NCI-H2171 (cell line): Measurements from ENCODE around the gene MEOX1.

Source experiments
- DNase-seq: peaks from one replicate; lab custom pipeline; 2025; lab: John Stamatoyannopoulos, UW

Gene MEOX1

GRCh38 chr17:43655693-43656255, 5.9 kb downstream of the MEOX1 start:
- DNase-seq = no peak

- no peak for DNase-seq
Measured at GRCh38 chr17:43652124-43652480, 9.6 kb downstream of the MEOX1 start.

DNA sequence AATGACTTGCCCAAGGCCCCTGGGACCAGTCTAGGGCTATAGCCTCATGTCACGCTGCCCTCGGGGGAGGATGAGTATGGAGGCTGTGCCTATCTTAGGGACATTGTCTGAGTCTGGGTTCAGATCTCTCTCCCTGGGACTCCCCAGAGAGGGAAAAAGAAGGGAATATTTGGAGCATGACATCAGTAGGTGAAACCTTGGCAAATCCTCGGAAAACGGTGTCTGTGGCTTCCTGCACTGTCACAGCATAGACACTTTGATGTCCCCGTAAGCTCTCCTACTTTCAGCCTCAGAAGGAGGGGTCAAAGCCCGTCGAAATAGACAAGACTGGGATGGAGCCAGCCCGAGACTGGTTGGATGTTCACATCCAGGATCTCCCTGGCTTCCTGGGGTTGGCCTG, 11.3 kb downstream of the MEOX1 start:
- DNase-seq = no peak

DNA sequence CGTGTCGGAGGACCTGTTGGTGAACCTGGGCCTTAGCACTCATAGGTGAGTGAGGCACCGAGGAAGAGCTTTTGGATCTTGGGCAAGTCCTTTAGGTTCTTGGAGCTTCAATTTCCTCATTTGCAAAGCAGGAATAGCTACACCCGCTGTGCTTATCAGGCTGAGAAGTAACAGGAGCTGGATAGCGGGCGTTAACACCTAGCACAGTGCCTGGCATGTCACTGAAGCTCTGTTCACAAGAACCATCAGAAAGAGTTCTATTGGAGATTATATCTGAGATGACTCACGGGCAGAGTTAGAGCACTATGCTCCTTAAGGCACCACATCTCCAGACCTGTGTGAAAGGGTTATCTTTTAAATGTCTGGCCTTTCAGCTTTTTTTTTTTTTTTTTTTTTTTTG, 12.8 kb downstream of the MEOX1 start:
- no peak for DNase-seq

GRCh38 chr17:43645765-43646481, 15.8 kb downstream of the MEOX1 start:
- DNase-seq = no peak

DNA sequence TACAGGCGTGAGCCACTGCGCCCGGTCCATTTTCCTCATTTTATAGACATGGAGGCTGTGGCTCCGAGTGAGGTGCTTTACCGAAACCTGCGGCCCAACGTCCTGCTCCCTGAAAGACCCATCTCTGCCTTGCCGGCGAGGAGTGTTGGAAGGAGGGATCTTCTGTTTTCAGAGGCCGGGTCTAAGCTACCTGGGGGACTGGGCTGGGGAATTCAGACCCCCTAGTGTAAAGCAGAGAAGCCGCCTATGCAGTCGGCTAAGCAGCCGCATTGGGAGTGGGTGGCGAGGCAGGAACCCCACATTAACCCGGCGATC, 16.3 kb downstream of the MEOX1 start:
- DNase-seq = no peak

DNA sequence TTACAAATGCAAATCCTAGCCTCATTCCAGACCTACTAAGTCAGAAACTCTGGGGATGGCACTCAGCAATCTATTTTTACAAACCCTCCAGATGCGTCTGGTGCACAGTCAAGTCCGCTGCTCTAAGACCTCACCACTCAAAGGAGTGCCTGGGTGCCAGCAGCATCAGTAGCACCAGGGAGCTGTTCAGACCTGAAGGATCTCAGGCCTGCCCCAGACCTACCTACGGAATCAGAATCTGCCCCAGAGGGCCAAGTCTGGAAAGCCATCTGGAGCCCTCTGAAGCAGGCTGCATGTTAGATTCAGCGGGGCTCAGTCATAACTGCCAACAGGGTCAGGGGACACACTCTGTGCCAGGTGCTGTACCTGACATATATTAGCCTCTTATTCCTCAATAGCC, 17.6 kb downstream of the MEOX1 start:
- peak; percentile 58 for DNase-seq

GRCh38 chr17:43641416-43641815, 20.3 kb downstream of the MEOX1 start:
- no peak for DNase-seq

DNA sequence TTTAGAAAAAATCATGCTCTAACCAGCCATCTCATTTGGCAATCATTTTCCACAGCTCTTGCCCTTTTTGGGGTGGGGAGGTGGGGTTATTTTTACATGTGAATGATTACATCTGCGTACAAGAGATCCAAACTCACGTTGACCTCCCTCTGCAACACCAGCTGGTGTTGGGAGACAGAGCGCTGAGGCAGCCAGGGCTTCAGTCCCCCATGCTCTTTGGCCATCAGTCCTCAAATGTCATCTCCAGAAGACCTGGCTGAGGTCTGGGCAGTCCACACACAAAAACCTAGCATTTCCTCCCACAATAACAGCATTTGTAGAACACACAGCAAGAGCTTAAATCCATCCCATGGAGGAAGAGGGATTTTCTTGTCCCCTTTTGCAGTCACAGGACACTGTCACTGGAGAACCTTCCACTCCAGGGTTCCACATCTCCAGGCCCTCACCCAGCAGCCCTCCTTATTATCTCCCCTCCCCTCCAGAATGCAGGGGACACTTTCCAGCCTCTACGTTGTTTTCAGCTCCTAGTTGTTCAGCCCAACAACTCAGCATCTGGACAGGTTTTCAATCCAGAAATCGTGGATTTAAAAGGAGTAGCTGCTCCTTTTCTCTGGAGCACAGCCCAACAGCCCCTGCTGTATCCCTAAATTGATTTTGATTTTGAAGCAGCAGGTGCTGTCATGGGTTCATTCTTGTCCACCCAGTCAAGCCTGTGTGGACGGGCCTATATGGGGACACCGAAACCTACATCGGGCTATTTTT, 21.1 kb downstream of the MEOX1 start:
- DNase-seq = no peak

DNA sequence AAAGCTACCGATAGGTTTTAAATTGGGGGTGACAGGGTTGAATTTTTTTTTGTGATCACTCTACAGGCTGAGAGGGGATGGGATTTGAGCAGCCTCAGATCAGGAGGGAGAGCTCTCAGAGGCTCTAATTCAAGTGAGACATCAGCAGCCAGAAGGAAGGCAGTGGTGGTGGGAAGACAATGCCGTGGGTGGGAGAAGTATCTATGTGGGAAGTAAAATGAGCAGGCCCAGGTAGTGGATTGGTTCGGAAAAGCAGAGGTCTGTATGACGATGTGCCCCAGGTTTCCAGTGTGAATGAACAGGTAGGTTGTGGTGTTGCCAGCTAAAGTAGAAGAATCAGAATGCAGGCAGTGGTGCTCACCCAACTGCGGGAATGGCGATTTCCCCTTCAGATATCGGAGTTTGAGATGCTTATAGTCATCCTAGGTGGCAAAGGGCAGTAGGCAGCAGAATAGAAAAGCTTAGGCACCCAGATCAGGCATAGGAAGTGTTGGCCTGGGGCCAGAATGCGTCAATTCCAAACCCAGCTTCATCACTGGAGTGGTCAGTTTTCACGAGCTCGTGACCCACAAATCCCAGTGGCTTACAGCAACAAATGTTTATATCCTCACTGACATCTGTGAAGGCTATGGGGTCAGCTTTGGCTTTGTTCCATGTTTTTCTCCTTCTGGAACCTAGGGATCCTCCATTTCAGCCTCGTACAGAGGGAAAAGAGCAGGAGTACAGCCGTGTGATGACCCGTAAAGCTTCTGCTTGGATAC, 24.0 kb downstream of the MEOX1 start:
- DNase-seq = no peak

DNA sequence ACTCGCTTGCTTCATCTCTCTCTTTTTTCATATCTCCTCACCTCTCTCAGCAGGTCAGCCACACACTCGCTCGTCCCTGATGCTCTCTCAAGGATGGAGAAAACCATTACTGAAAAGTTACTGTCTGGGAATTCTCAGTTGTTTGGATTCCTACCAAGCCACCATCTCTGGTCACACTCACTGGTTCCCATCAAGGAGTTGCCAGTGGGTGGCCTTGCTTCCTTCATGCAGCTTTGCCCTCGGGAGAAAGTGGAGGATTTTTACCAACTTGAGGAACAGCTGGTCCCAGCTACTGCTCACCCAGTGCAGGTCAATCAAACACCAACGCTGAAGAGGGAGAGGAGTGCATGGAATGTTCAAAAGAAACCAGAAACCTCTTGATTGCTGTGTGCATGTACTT, 25.3 kb downstream of the MEOX1 start:
- DNase-seq = no peak

GRCh38 chr17:43634591-43635125, 27.1 kb downstream of the MEOX1 start:
- DNase-seq = no peak

GRCh38 chr17:43632221-43632620, 29.5 kb downstream of the MEOX1 start:
- DNase-seq = no peak

- no peak for DNase-seq
Measured at GRCh38 chr17:43631429-43631828, 30.3 kb downstream of the MEOX1 start.

GRCh38 chr17:43628089-43628650, 33.6 kb downstream of the MEOX1 start:
- DNase-seq = no peak

GRCh38 chr17:43627653-43628052, 34.1 kb downstream of the MEOX1 start:
- peak; percentile 75 for DNase-seq

DNA sequence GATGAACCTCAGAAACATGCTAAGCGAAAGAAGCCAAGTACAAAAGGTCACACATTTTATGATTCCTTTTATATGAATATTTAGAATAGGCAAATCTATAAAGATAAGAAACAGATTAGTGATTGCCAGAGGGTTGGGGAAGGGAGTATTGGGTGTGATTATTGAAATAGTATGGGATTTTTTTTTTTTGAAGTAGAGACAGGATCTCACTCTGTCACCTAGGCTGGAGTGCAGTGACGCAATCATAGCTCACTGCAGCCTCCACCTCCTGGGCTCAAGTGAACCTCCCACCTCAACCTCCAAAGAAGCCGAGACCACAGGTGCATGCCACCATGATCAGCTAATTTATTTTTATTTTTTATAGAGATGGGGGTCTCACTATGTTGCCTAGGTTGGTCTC, 35.7 kb downstream of the MEOX1 start:
- no peak for DNase-seq

GRCh38 chr17:43625606-43626005, 36.1 kb downstream of the MEOX1 start:
- no peak for DNase-seq

DNA sequence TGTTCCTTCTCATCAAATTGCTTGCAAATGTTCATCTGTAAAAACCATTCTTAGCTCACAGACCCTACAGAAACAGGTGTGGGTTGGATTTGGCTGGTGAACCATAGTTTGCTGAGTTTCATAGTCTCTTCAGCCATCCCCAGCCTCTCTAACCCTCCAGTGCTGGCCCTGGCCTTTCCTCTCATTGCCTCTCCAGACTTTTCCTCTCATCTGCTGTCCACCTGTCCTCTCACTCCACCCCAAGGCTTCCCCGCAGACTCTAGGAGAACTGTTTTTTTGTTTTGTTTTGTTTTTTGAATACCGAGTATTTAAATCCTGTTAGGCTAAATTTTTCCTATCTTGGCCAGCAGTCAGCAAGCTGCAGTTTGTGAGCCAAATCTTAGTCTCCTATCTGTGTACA, 41.1 kb downstream of the MEOX1 start:
- DNase-seq = no peak

DNA sequence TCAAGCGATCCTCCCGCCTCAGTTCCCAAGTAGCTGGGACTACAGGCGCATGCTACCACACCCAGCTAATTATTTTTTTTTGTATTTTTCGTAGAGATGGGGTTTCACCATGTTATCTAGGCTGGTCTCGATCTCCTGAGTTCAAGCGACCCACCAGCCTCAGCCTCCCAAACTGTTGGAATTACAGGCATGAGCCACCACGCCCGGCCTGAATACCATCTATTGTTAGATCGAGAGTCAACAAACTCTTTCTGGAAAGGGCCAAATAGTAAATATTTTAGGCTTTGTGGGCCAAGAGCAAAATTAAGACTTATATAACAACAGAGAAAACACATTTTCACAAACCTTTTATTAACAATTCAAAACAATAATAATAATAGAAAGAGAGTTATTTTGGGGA, 41.6 kb downstream of the MEOX1 start:
- no peak for DNase-seq

GRCh38 chr17:43619705-43620104, 42.0 kb downstream of the MEOX1 start:
- DNase-seq = no peak

DNA sequence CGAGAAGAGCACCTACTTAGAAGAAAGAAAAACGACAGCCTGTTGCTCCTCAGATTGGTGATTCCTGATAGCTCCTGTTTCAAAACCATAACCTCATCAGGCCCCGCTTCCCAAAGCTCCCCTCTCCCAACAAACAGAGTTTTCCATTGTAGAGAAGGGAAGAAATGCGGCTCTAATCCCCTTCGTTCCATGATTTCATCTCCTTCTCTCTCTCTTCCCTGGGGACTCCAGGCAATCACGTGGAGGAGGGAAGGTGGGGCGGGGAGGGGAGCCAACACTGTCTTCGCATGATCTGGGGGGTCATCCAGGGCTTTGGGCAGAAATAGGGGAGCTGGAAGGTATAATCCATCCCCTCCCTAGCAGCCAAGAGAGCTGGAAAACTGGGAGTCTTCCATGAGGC, 43.4 kb downstream of the MEOX1 start:
- DNase-seq = no peak
